ENCODE results near the gene TTLL3. TPM values are rescaled to one million over a fixed set of nuclear protein-coding genes. Genes with fewer than 3 reads are reported as not detected.

Gene TTLL3
- total and polyA plus RNA-seq, 3 experiments from 2014 or later = 3.8 to 19.1 (median 18.8) TPM

GRCh38 chr3:9809239-9809614, 835 bp upstream of the TTLL3 start:
- DNase-seq = peak in 1 of 5 donors; percentile 16

DNA sequence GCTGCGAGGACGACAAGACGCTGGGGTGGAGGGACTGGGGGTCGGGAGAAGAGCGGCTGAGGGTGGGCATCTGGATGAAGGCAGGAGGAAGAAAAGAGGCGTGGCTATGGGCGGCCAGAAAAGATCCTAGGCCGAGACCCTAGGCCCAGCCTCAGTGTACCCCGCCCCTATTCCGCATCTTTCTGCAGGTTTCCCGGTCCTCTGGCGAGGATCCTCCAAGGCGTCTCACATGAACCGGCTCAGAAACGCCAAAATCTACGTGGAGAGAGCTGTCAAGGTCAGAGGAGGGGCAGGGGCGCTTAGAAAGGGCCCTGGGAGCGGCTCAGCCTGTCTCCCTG, 340 bp downstream of the TTLL3 start:
- H3K9me3 ChIP-seq (ENCODE audit: low read length) = no peaks in the 10 kb centered on the region
- Mint-ChIP-seq H3K27me3 (no peaks in the 10 kb centered on the region), H3K4me3 (peak overlapping the region; percentile 79 to 98 (median 88)), H3K27ac (peak overlapping the region; percentile 65 to 91 (median 71)), H3K36me3 (peaks cover 0 to 32% (median 0%) of the 10 kb centered on the region in 3 donors), H3K9me3 (no peaks in the 10 kb centered on the region), H3K4me1 (peaks cover 36 to 46% (median 46%) of the 10 kb centered on the region in 3 donors)
- ChIA-PET CTCF (interaction anchor here (1.4 kb wide), 1 partner anchor 18 kb away, joined by 5 read pairs; the partner anchor contains the start of genes ARPC4 and TADA3), POLR2A (interaction anchor here (0.7 to 3.0 kb wide), 5 partner anchors 11 to 138 kb away, joined by 3 to 37 read pairs (median 6); partner anchors contain the start of genes ARPC4, JAGN1 and TADA3)
- H3K36me3 ChIP-seq (ENCODE audit: insufficient read depth, low read length) = peaks cover 9% of the 10 kb centered on the region
- H3K27ac ChIP-seq (ENCODE audit: low read depth, low read length) = peak overlapping the region; percentile 71
- H3K27me3 ChIP-seq (ENCODE audit: insufficient read depth, low read length, poor library complexity, severe bottlenecking) = no peaks in the 10 kb centered on the region
- peak overlapping the region; percentile 63 for H3K4me3 ChIP-seq (ENCODE audit: low read length)
- peaks cover 28% of the 10 kb centered on the region for H3K4me1 ChIP-seq (ENCODE audit: insufficient read depth, low read length)
- DNase-seq = no peak

More at GRCh38 chr3:9809239-9809614, 835 bp upstream of the TTLL3 start:
- Mint-ChIP-seq H3K4me3 (peak overlapping the region; percentile 34 to 95 (median 88)), H3K9me3 (no peaks in the 10 kb centered on the region), H3K27me3 (no peaks in the 10 kb centered on the region), H3K27ac (peak overlapping the region; percentile 75 to 100 (median 98)), H3K4me1 (peaks cover 36 to 47% (median 46%) of the 10 kb centered on the region in 3 donors), H3K36me3 (peaks cover 0 to 43% (median 5%) of the 10 kb centered on the region in 3 donors)
- Histone ChIP-seq H3K9me3 (ENCODE audit: low read length) (no peaks in the 10 kb centered on the region), H3K27me3 (ENCODE audit: insufficient read depth, low read length, poor library complexity, severe bottlenecking) (no peaks in the 10 kb centered on the region), H3K36me3 (ENCODE audit: insufficient read depth, low read length) (peaks cover 21% of the 10 kb centered on the region), H3K4me1 (ENCODE audit: insufficient read depth, low read length) (peaks cover 28% of the 10 kb centered on the region), H3K27ac (ENCODE audit: low read depth, low read length) (peak overlapping the region; percentile 71), H3K4me3 (ENCODE audit: low read length) (peak overlapping the region; percentile 63)
- ChIA-PET POLR2A (interaction anchor here (0.7 to 3.0 kb wide), 6 partner anchors 9 to 82 kb away, joined by 3 to 37 read pairs (median 4); partner anchors contain the start of genes ARPC4, JAGN1 and TADA3), CTCF (interaction anchor here (0.9 to 1.8 kb wide), 4 partner anchors 17 to 60 kb away, joined by 3 to 6 read pairs (median 4); partner anchors contain the start of genes ARPC4 and TADA3)

DNA sequence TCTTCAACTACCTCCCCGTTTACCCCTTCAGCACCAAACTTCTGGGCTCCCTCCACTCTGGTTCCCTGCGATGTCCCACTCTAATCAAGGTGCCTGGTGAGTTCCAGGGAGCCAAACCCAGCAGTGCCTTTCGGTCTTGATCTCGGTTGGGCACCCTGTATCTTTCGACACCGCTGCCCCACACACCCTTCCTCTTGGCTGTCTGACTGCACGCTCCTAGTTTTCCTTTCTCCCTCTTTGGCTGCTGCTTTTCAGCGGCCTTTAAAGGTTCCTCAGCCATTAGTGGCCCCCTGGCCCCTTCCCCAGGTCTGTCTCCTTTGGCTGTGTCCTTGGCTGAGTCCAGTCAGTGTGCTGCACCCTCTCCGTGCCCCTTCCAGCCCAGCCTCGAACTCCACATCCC, 784 bp downstream of the TTLL3 start:
- peaks cover 28% of the 10 kb centered on the region for H3K4me1 ChIP-seq (ENCODE audit: insufficient read depth, low read length)
- no peak overlapping the region for H3K27ac ChIP-seq (ENCODE audit: low read depth, low read length)
- peaks cover 36 to 46% (median 46%) of the 10 kb centered on the region in 3 donors for H3K4me1 Mint-ChIP-seq
- CTCF ChIA-PET = no interaction called here
- H3K27me3 Mint-ChIP-seq = no peaks in the 10 kb centered on the region
- no peaks in the 10 kb centered on the region for H3K27me3 ChIP-seq (ENCODE audit: insufficient read depth, low read length, poor library complexity, severe bottlenecking)
- peaks cover 4% of the 10 kb centered on the region for H3K36me3 ChIP-seq (ENCODE audit: insufficient read depth, low read length)
- POLR2A ChIA-PET = no interaction called here
- no peaks in the 10 kb centered on the region for H3K9me3 ChIP-seq (ENCODE audit: low read length)
- no peak for DNase-seq
- H3K9me3 Mint-ChIP-seq = no peaks in the 10 kb centered on the region
- peaks cover 0 to 27% (median 0%) of the 10 kb centered on the region in 3 donors for H3K36me3 Mint-ChIP-seq
- H3K27ac Mint-ChIP-seq = peak overlapping the region in 7 of 8 donors; percentile 69 to 91 (median 78)
- H3K4me3 Mint-ChIP-seq = peak overlapping the region; percentile 79 to 98 (median 88)
- peak overlapping the region; percentile 63 for H3K4me3 ChIP-seq (ENCODE audit: low read length)

- DNase-seq = no peak
- Histone ChIP-seq H3K9me3 (ENCODE audit: low read length) (no peaks in the 10 kb centered on the region), H3K27ac (ENCODE audit: low read depth, low read length) (no peak overlapping the region), H3K27me3 (ENCODE audit: insufficient read depth, low read length, poor library complexity, severe bottlenecking) (no peaks in the 10 kb centered on the region), H3K4me3 (ENCODE audit: low read length) (no peak overlapping the region), H3K36me3 (ENCODE audit: insufficient read depth, low read length) (no peaks in the 10 kb centered on the region), H3K4me1 (ENCODE audit: insufficient read depth, low read length) (peaks cover 23% of the 10 kb centered on the region)
- no peaks in the 10 kb centered on the region for H3K27me3 Mint-ChIP-seq
- peaks cover 0 to 14% (median 0%) of the 10 kb centered on the region in 3 donors for H3K36me3 Mint-ChIP-seq
- peak overlapping the region in 2 of 8 donors; percentile 33 to 58 for H3K27ac Mint-ChIP-seq
- peaks cover 29 to 34% (median 34%) of the 10 kb centered on the region in 3 donors for H3K4me1 Mint-ChIP-seq
- ChIA-PET CTCF (interaction anchor here (1.1 kb wide), 1 partner anchor 22 kb away, joined by 3 read pairs; no protein-coding TSS in a partner anchor), POLR2A (no interaction called here)
- H3K9me3 Mint-ChIP-seq = no peaks in the 10 kb centered on the region
- H3K4me3 Mint-ChIP-seq = peak overlapping the region in 1 of 7 donors; percentile 33
These were observed 2.9 kb downstream of the TTLL3 start for GRCh38 chr3:9812870-9813483.

DNA sequence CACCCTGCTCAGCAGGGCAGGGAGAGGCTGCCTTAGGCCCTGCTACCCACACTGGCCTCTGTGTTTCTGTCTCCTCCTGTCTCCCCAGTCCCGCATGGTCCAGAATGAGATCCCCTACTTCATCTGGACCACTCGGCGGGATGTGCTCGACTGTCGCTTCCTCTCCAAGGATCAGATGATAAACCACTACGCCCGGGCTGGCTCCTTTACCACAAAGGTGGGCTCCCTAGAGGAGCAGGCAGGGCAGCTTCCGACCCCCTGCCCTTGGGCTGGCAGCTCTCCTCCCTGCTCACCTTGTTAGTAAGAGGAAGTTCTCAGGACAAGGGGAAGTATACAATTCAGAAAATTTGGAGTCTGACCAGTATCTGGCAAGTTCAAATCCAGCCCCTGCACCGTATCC, 5.9 kb downstream of the TTLL3 start:
- H3K27ac Mint-ChIP-seq = peak overlapping the region in 1 of 8 donors; percentile 77
- H3K27me3 Mint-ChIP-seq = no peaks in the 10 kb centered on the region
- peaks cover 1% of the 10 kb centered on the region for H3K4me1 ChIP-seq (ENCODE audit: insufficient read depth, low read length)
- no peak for DNase-seq
- ChIA-PET POLR2A (no interaction called here), CTCF (no interaction called here)
- no peak overlapping the region for H3K4me3 Mint-ChIP-seq
- no peak overlapping the region for H3K27ac ChIP-seq (ENCODE audit: low read depth, low read length)
- H3K27me3 ChIP-seq (ENCODE audit: insufficient read depth, low read length, poor library complexity, severe bottlenecking) = no peaks in the 10 kb centered on the region
- peaks cover 3% of the 10 kb centered on the region for H3K36me3 ChIP-seq (ENCODE audit: insufficient read depth, low read length)
- H3K9me3 Mint-ChIP-seq = no peaks in the 10 kb centered on the region
- no peaks in the 10 kb centered on the region for H3K9me3 ChIP-seq (ENCODE audit: low read length)
- H3K4me3 ChIP-seq (ENCODE audit: low read length) = no peak overlapping the region
- peaks cover 0 to 11% (median 2%) of the 10 kb centered on the region in 3 donors for H3K36me3 Mint-ChIP-seq
- H3K4me1 Mint-ChIP-seq = peaks cover 5 to 10% (median 9%) of the 10 kb centered on the region in 3 donors

DNA sequence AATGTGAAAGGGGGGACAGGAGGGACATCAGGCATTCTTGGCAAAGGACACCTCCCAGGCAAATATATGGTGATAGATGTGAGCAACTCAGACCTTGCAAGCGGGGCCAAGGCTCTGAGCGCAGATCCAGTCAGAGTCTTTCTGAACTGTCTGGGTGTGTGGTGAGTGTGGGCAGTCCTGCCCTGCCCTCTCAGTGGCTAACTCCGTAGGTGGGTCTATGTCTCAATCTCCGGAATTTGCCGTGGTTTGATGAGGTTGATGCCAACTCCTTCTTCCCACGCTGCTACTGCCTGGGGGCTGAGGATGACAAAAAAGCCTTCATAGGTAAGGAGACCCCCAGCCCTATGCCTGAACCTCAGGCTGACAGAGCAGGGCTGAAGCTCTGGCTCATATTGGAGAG, 7.4 kb downstream of the TTLL3 start:
- Mint-ChIP-seq H3K27ac (peak overlapping the region in 1 of 8 donors; percentile 54), H3K4me3 (no peak overlapping the region), H3K36me3 (peaks cover 0 to 10% (median 6%) of the 10 kb centered on the region in 3 donors), H3K9me3 (no peaks in the 10 kb centered on the region), H3K27me3 (no peaks in the 10 kb centered on the region), H3K4me1 (no peaks in the 10 kb centered on the region)
- Histone ChIP-seq H3K4me1 (ENCODE audit: insufficient read depth, low read length) (no peaks in the 10 kb centered on the region), H3K36me3 (ENCODE audit: insufficient read depth, low read length) (peaks cover 3% of the 10 kb centered on the region), H3K9me3 (ENCODE audit: low read length) (no peaks in the 10 kb centered on the region), H3K27me3 (ENCODE audit: insufficient read depth, low read length, poor library complexity, severe bottlenecking) (no peaks in the 10 kb centered on the region), H3K27ac (ENCODE audit: low read depth, low read length) (no peak overlapping the region), H3K4me3 (ENCODE audit: low read length) (no peak overlapping the region)
- DNase-seq = no peak
- ChIA-PET CTCF (no interaction called here), POLR2A (no interaction called here)

DNA sequence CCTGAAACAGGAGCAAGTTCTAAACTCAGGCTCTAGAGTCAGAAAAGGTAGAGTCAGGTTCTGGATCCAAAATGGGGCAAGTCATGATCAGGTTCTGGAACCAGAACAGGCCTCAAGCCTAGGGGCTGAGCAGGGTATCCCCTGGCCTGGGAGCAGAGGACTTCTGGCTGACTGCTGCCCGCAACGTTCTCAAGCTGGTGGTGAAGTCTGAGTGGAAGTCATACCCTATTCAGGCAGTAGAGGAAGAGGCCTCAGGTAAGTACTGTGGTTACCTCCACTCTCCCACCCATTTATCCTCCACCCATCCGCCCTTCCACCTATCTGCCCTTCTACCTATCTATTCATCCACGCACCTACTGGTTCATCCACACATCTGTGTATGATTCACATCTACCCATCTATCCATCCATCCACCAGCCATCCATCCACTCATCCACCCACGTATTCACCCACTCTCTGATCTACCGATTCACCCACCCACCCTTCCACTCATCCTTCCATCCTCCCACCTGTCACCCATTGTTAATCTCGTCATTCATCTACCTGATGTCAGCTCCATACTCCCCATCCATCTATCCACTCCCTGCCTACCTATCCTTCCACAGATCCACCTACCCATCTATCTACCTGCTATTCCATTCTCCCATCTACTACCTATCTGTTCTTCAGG, 8.7 kb downstream of the TTLL3 start:
- ChIA-PET CTCF (no interaction called here), POLR2A (no interaction called here)
- no peak overlapping the region for H3K4me3 Mint-ChIP-seq
- Histone ChIP-seq H3K4me3 (ENCODE audit: low read length) (no peak overlapping the region), H3K4me1 (ENCODE audit: insufficient read depth, low read length) (no peaks in the 10 kb centered on the region), H3K27me3 (ENCODE audit: insufficient read depth, low read length, poor library complexity, severe bottlenecking) (no peaks in the 10 kb centered on the region), H3K27ac (ENCODE audit: low read depth, low read length) (no peak overlapping the region), H3K36me3 (ENCODE audit: insufficient read depth, low read length) (peaks cover 3% of the 10 kb centered on the region), H3K9me3 (ENCODE audit: low read length) (no peaks in the 10 kb centered on the region)
- peaks cover 0 to 6% (median 6%) of the 10 kb centered on the region in 3 donors for H3K36me3 Mint-ChIP-seq
- no peaks in the 10 kb centered on the region for H3K9me3 Mint-ChIP-seq
- H3K4me1 Mint-ChIP-seq = no peaks in the 10 kb centered on the region
- H3K27me3 Mint-ChIP-seq = no peaks in the 10 kb centered on the region
- no peak for DNase-seq
- peak overlapping the region in 1 of 8 donors; percentile 1 for H3K27ac Mint-ChIP-seq

DNA sequence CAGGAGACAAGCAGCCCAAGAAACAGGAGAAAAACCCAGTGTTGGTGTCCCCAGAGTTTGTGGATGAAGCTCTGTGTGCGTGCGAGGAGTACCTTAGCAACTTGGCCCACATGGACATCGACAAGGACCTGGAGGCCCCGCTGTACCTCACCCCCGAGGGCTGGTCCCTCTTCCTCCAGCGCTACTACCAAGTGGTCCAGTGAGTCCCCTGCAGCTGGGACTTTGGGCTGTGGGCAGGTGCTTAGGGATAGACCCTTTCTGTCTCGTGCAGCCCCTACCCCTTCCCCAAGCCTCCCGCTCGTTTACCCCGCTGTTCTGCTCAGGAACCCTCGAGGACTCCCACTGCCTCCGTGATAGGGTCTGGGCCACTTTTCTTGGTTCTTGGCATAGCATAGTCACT, 10.5 kb downstream of the TTLL3 start:
- H3K9me3 ChIP-seq (ENCODE audit: low read length) = no peaks in the 10 kb centered on the region
- no peaks in the 10 kb centered on the region for H3K4me1 Mint-ChIP-seq
- no peaks in the 10 kb centered on the region for H3K4me1 ChIP-seq (ENCODE audit: insufficient read depth, low read length)
- no peaks in the 10 kb centered on the region for H3K27me3 Mint-ChIP-seq
- H3K27me3 ChIP-seq (ENCODE audit: insufficient read depth, low read length, poor library complexity, severe bottlenecking) = no peaks in the 10 kb centered on the region
- H3K36me3 Mint-ChIP-seq = peaks cover 0 to 6% (median 6%) of the 10 kb centered on the region in 3 donors
- no peak overlapping the region for H3K4me3 ChIP-seq (ENCODE audit: low read length)
- peaks cover 3% of the 10 kb centered on the region for H3K36me3 ChIP-seq (ENCODE audit: insufficient read depth, low read length)
- CTCF ChIA-PET = no interaction called here
- H3K27ac Mint-ChIP-seq = peak overlapping the region in 1 of 8 donors; percentile 61
- H3K27ac ChIP-seq (ENCODE audit: low read depth, low read length) = no peak overlapping the region
- no peak overlapping the region for H3K4me3 Mint-ChIP-seq
- no peaks in the 10 kb centered on the region for H3K9me3 Mint-ChIP-seq
- no peak for DNase-seq
- POLR2A ChIA-PET = interaction anchor here (1.0 kb wide), 1 partner anchor 11 kb away, joined by 3 read pairs; no protein-coding TSS in a partner anchor
